MM.1S (cell line): ENCODE measurements around the gene HNF4A.

Experiments
- EZH2phosphoT487 ChIP-seq: fragments of 300-600 bp; sonication (generic); IDR thresholded peaks from 2 replicates; pipeline ENCODE4 v1.6.1; 2018; ENCODE audit warnings: antibody characterized with exemption, low read length
- TF ChIP-seq, protein P1 (sequence below): fragments of 300-600 bp; sonication (generic); IDR thresholded peaks from 2 replicates; pipeline ENCODE4 v1.5.1; 2016; ENCODE audit warnings: antibody characterized with exemption, low read length, mixed read lengths

DNA sequence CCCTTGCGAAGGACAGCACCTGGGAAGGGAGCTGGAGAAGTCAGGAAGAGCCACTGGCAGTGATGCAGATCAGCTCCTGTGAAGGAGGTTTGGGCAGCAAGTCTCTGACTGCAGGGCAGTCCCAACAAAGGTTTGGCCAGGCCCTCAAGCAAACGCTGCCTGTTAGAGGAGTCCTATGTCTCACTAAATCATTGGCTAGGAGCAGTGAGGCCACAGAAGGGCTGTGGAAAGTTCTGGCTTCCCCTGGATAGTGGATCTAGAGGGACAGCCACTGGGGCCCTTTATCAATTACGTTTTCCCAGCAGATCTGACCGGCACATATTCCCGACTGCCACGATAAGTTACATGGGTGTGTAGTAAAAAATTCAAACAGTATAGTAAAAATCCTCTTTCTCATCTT lies 122.7 kb downstream of the HNF4A start:
- no peak for TF ChIP-seq EZH2phosphoT487
- TF ChIP-seq, protein P1, sequence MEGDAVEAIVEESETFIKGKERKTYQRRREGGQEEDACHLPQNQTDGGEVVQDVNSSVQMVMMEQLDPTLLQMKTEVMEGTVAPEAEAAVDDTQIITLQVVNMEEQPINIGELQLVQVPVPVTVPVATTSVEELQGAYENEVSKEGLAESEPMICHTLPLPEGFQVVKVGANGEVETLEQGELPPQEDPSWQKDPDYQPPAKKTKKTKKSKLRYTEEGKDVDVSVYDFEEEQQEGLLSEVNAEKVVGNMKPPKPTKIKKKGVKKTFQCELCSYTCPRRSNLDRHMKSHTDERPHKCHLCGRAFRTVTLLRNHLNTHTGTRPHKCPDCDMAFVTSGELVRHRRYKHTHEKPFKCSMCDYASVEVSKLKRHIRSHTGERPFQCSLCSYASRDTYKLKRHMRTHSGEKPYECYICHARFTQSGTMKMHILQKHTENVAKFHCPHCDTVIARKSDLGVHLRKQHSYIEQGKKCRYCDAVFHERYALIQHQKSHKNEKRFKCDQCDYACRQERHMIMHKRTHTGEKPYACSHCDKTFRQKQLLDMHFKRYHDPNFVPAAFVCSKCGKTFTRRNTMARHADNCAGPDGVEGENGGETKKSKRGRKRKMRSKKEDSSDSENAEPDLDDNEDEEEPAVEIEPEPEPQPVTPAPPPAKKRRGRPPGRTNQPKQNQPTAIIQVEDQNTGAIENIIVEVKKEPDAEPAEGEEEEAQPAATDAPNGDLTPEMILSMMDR, result no peak
